K562 (cell line): ENCODE measurements around the gene CALHM4. TPM values are rescaled to one million over a fixed set of nuclear protein-coding genes. Genes with fewer than 3 reads are reported as not detected.

ENCODE experiments used
- ATAC-seq: fragments of 200-7000 bp; cut with Tn5 transposase; 3 replicates; pipeline ENCODE4 v1.9.1; 2020; ENCODE audit warnings: moderate library complexity
- BruUV-seq: library from RNA; stranded (reverse); fragments of 400-500 nt; replicated peaks from 2 replicates; lab custom pipeline; 2021; lab: Mats Ljungman, UMichigan
- CTCF ChIA-PET: fragments of 300-600 bp; formaldehyde crosslinking; extraction: SDS; loops from one replicate; lab custom pipeline; 2021; ENCODE audit warnings: low intra/inter-chr PET ratio; lab: Yijun Ruan, JAX
- POLR2A ChIA-PET: fragments of 300-600, 350-650 bp; sonication (Branson Sonifier 250); formaldehyde crosslinking; extraction: SDS; loops from one replicate; lab custom pipeline; 2021; ENCODE audit warnings: antibody characterized with exemption, inconsistent platforms; lab: Yijun Ruan, JAX
- DNase-seq, 4 experiments: peaks; one replicate each; pipeline versions ENCODE4 v3.0.0 to v3.0.0-alpha.2; 2011 to 2018; ENCODE audit warnings: low spot score in 3 of 4, mixed read lengths in 3 of 4; ENCODE audit errors: extremely low read depth in 1 of 4
- FAIRE-seq: peaks from 2 replicates; lab custom pipeline; 2011; peaks lifted over from hg19 to GRCh38; lab: Jason Lieb, UNC
- H2AFZ ChIP-seq: 2 replicates; pipeline ENCODE4 v1.6.0; 2011; ENCODE audit warnings: low read depth, low read length, control low read depth, inconsistent platforms
- H3K27ac ChIP-seq: fragments of 200-600 bp; 3 replicates; pipeline ENCODE4 v1.8.0; 2011; ENCODE audit warnings: low read depth, mild to moderate bottlenecking, control low read depth, inconsistent platforms, low read length, moderate library complexity, mixed read lengths; ENCODE audit errors: extremely low read depth
- H3K27me3 ChIP-seq, 2 experiments: fragments of 300-600 bp in 1 of 2; 2 replicates in 1 of 2; 3 replicates in 1 of 2; pipeline versions ENCODE4 v1.6.0 to v1.8.0; 2011; ENCODE audit warnings: inconsistent platforms in 2 of 2, low read length in 2 of 2, mild to moderate bottlenecking in 1 of 2, mixed read lengths in 1 of 2, moderate library complexity in 1 of 2; ENCODE audit not compliant: control insufficient read depth in 2 of 2, insufficient read depth in 2 of 2
- H3K36me3 ChIP-seq: fragments of 300-600 bp; 3 replicates; pipeline ENCODE4 v1.8.0; 2011; ENCODE audit warnings: mild to moderate bottlenecking, low read length, inconsistent platforms; ENCODE audit not compliant: control insufficient read depth, insufficient read depth
- H3K4me1 ChIP-seq, 2 experiments: fragments of 200-600 bp in 1 of 2; replicated peaks in 1 of 2; 2 replicates in 1 of 2; 3 replicates in 1 of 2; pipeline versions ENCODE4 v1.5.1 to v1.8.0; 2011; ENCODE audit warnings: inconsistent platforms in 2 of 2, low read length in 2 of 2, mild to moderate bottlenecking in 1 of 2, mixed read lengths in 1 of 2, moderate library complexity in 1 of 2; ENCODE audit not compliant: control insufficient read depth in 2 of 2, insufficient read depth in 2 of 2
- H3K4me2 ChIP-seq: 2 replicates; pipeline ENCODE4 v1.6.1; 2011; ENCODE audit warnings: low read length, control low read depth, inconsistent platforms, mixed read lengths; ENCODE audit not compliant: insufficient read depth
- H3K4me3 ChIP-seq: fragments of 200-600 bp; sonication (generic), shearing (Covaris generic); 2 replicates; pipeline ENCODE4 v1.5.1; 2016; ENCODE audit warnings: control low read depth, inconsistent platforms
- H3K79me2 ChIP-seq: fragments of 200-600 bp; 3 replicates; pipeline ENCODE4 v1.8.0; 2011; ENCODE audit warnings: low read length, inconsistent platforms; ENCODE audit not compliant: control insufficient read depth, insufficient read depth
- H3K9ac ChIP-seq, 2 experiments: 2 replicates each; pipeline versions ENCODE4 v1.6.0 to v1.6.1; 2011; ENCODE audit warnings: low read depth in 2 of 2, low read length in 2 of 2, control low read depth in 1 of 2, inconsistent platforms in 1 of 2, mild to moderate bottlenecking in 1 of 2, mixed read lengths in 1 of 2; ENCODE audit not compliant: insufficient read depth in 1 of 2
- H3K9me1 ChIP-seq: one replicate; pipeline ENCODE4 v1.6.0; 2011; ENCODE audit warnings: inconsistent platforms, mild to moderate bottlenecking, low read length, moderate library complexity; ENCODE audit not compliant: control insufficient read depth, insufficient read depth
- H3K9me3 ChIP-seq: replicated peaks from 2 replicates; pipeline ENCODE4 v1.5.1; 2011; ENCODE audit warnings: low read depth, low read length, inconsistent platforms; ENCODE audit not compliant: control insufficient read depth, insufficient read depth
- H4K20me1 ChIP-seq: replicated peaks from 2 replicates; pipeline ENCODE4 v1.6.1; 2011; ENCODE audit warnings: low read length, inconsistent platforms, mixed read lengths; ENCODE audit not compliant: control insufficient read depth, insufficient read depth
- DDX20 ChIP-seq: fragments of 450-650 bp; IDR thresholded peaks from 2 replicates; pipeline ENCODE4 v1.6.1; 2016; ENCODE audit warnings: missing genetic modification characterization, low read depth, mild to moderate bottlenecking, missing compliant biosample characterization, moderate library complexity
- DMBX1 ChIP-seq: fragments of 250-450 bp; sonication (Bioruptor Pico); IDR thresholded peaks from 2 replicates; pipeline ENCODE4 v1.8.0; 2022; ENCODE audit warnings: inconsistent platforms, mild to moderate bottlenecking, moderate library complexity, borderline replicate concordance
- HNRNPH1 ChIP-seq: fragments of 200-400 bp; formaldehyde crosslinking; optimal IDR thresholded peaks from 2 replicates; pipeline ENCODE3; 2017; ENCODE audit warnings: low read depth, mild to moderate bottlenecking, low read length, moderate library complexity
- HNRNPK ChIP-seq: fragments of 200-400 bp; formaldehyde crosslinking; IDR thresholded peaks from one replicate; pipeline ENCODE4 v1.6.1; 2018; ENCODE audit warnings: mild to moderate bottlenecking, low read depth, low read length; ENCODE audit not compliant: poor library complexity, severe bottlenecking
- MAFK ChIP-seq: IDR thresholded peaks from 2 replicates; pipeline ENCODE4 v1.6.1; 2011; ENCODE audit warnings: low read length, improper control_type of control experiment
- MYBL2 ChIP-seq, 2 experiments: fragments of 450-650 bp in 1 of 2; sonication (generic) in 1 of 2; formaldehyde crosslinking in 1 of 2; IDR thresholded peaks; 2 replicates each; pipeline versions ENCODE4 v1.6.1 to v1.8.1; 2017 to 2022; ENCODE audit warnings: borderline replicate concordance in 1 of 2, inconsistent platforms in 1 of 2, low read depth in 1 of 2, mild to moderate bottlenecking in 1 of 2, missing genetic modification reagents in 1 of 2, moderate library complexity in 1 of 2
- PHF20 ChIP-seq: fragments of 450-650 bp; IDR thresholded peaks from 2 replicates; pipeline ENCODE4 v1.6.1; 2018; ENCODE audit not compliant: partially characterized antibody
- SMARCC2 ChIP-seq: fragments of 450-650 bp; IDR thresholded peaks from 2 replicates; pipeline ENCODE4 v1.6.1; 2017; ENCODE audit warnings: antibody characterized with exemption, moderate library complexity, mild to moderate bottlenecking, low read depth
- U2AF2 ChIP-seq: fragments of 200-400 bp; formaldehyde crosslinking; optimal IDR thresholded peaks from 2 replicates; pipeline ENCODE3; 2017; ENCODE audit warnings: low read depth, mild to moderate bottlenecking, low read length
- ZKSCAN1 ChIP-seq: fragments of 150-350 bp; IDR thresholded peaks from 2 replicates; pipeline ENCODE4 v1.6.1; 2016; ENCODE audit warnings: low read depth, low read length
- ZNF311 ChIP-seq: fragments of 250-450 bp; sonication (Bioruptor Pico); IDR thresholded peaks from 2 replicates; pipeline ENCODE4 v1.4.0; 2020; ENCODE audit warnings: mild to moderate bottlenecking, moderate library complexity
- ZNF76 ChIP-seq: fragments of 250-450 bp; sonication (Bioruptor Pico); IDR thresholded peaks from 2 replicates; pipeline ENCODE4 v1.4.0; 2020; ENCODE audit warnings: mild to moderate bottlenecking, moderate library complexity, borderline replicate concordance
- WGBS: fragments of 100-300 bp; shearing (Covaris generic); methylation state at CpG from one replicate; pipeline ENCODE4 v1.1.6; 2016; ENCODE audit warnings: low coverage, mixed read lengths; ENCODE audit not compliant: insufficient coverage; ENCODE audit errors: missing lambda C conversion rate; 5-methylcytosine and 5-hydroxymethylcytosine counted together
- in situ Hi-C: fragments of 300-500 bp; cut with MboI; formaldehyde crosslinking; loops from 4 replicates; pipeline ENCODE4 v1.15.0; 2018; ENCODE audit warnings: inconsistent platforms, mixed read lengths
- intact Hi-C: fragments of 100-400 bp; cut with micrococcal nuclease; formaldehyde crosslinking; loops from 2 replicates; pipeline ENCODE4 v1.14.2; 2022
- polyA plus RNA-seq, 8 experiments: library from polyadenylated mRNA; depleted of rRNA in 4 of 8; stranded (reverse) in 5 of 8; unstranded in 3 of 8; fragments of >200 nt; fragmentation: Nextera tagmentation in 2 of 8; fragmentation: Illumina TruSeq in 1 of 8; extraction: Ambion mirVana in 2 of 8; extraction: Trizol in 1 of 8; gene quantifications; 2 replicates each; pipeline versions ENCODE4 v1.2.1 to v1.2.3, GENCODE V29; 2011 to 2014; ENCODE audit warnings: inconsistent platforms in 1 of 8, missing spikeins in 1 of 8
- total RNA-seq, 7 experiments: library from RNA; depleted of rRNA in 6 of 7; stranded (reverse); fragments of >200 nt in 6 of 7; fragmentation: Illumina TruSeq in 2 of 7; extraction: Trizol in 2 of 7; gene quantifications; 2 replicates each; pipeline versions ENCODE4 v1.2.1 to v1.2.3, GENCODE V29; 2011 to 2021; ENCODE audit warnings: low replicate concordance in 1 of 7
- TF ChIP-seq, protein P1 (sequence below): fragments of 450-650 bp; IDR thresholded peaks from 2 replicates; pipeline ENCODE4 v1.6.1; 2016; ENCODE audit warnings: mild to moderate bottlenecking
- TF ChIP-seq, protein P2 (sequence below): sonication (generic); formaldehyde crosslinking; IDR thresholded peaks from 2 replicates; pipeline ENCODE4 v1.8.1; 2023; ENCODE audit warnings: mild to moderate bottlenecking, missing genetic modification reagents
- TF ChIP-seq, protein P3 (sequence below): fragments of 250-450 bp; sonication (Bioruptor Pico); IDR thresholded peaks from 2 replicates; pipeline ENCODE4 v1.5.1; 2021; ENCODE audit warnings: mild to moderate bottlenecking
- TF ChIP-seq, protein P4 (sequence below): fragments of 450-650 bp; IDR thresholded peaks from 2 replicates; pipeline ENCODE4 v1.6.1; 2014; ENCODE audit warnings: low read depth, mild to moderate bottlenecking, moderate library complexity, borderline replicate concordance

The CALHM4 gene
- total and polyA plus RNA-seq, 9 of the 15 experiments (the other 6 are each of a cell fraction or from before 2014, with no cell fraction given), result not detected

DNA sequence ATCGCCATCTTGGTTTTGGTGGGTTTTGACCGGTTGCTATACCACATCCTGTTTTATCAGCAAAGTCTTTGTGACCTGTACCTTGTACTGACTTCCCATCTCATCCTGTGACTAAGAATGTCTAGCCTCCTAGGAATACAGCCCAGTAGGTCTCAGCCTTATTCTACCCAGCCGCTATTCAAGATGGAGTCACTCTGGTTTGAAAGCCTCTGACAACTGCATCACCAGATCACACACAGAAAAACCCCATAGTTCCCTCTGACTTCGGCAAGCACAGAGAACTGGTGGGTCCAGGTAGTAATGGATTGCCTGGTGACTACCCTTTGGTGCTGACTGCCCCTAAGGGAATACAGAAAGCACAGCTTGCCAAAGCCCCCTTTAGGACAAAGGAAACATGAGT, 52.4 kb downstream of the CALHM4 start:
- in situ Hi-C loops (no loop called here), intact Hi-C loops (no loop called here)
- no peak for DNase-seq
- TF ChIP-seq PHF20, result no peak
- TF ChIP-seq ZNF311 (CRISPR knock-in tag), result peak; percentile 54; the same call in 1 of the 2 replicates
- TF ChIP-seq HNRNPK, result no peak
- TF ChIP-seq, protein P1, sequence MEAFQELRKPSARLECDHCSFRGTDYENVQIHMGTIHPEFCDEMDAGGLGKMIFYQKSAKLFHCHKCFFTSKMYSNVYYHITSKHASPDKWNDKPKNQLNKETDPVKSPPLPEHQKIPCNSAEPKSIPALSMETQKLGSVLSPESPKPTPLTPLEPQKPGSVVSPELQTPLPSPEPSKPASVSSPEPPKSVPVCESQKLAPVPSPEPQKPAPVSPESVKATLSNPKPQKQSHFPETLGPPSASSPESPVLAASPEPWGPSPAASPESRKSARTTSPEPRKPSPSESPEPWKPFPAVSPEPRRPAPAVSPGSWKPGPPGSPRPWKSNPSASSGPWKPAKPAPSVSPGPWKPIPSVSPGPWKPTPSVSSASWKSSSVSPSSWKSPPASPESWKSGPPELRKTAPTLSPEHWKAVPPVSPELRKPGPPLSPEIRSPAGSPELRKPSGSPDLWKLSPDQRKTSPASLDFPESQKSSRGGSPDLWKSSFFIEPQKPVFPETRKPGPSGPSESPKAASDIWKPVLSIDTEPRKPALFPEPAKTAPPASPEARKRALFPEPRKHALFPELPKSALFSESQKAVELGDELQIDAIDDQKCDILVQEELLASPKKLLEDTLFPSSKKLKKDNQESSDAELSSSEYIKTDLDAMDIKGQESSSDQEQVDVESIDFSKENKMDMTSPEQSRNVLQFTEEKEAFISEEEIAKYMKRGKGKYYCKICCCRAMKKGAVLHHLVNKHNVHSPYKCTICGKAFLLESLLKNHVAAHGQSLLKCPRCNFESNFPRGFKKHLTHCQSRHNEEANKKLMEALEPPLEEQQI, result no peak
- no peak for TF ChIP-seq U2AF2
- TF ChIP-seq MAFK, result no peak
- no peak for TF ChIP-seq SMARCC2
- TF ChIP-seq, protein P2, sequence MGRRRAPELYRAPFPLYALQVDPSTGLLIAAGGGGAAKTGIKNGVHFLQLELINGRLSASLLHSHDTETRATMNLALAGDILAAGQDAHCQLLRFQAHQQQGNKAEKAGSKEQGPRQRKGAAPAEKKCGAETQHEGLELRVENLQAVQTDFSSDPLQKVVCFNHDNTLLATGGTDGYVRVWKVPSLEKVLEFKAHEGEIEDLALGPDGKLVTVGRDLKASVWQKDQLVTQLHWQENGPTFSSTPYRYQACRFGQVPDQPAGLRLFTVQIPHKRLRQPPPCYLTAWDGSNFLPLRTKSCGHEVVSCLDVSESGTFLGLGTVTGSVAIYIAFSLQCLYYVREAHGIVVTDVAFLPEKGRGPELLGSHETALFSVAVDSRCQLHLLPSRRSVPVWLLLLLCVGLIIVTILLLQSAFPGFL (CRISPR knock-in tag), result no peak
- TF ChIP-seq ZKSCAN1, result no peak
- no peak for TF ChIP-seq ZNF76 (CRISPR knock-in tag)
- no peak for TF ChIP-seq MYBL2 (IDR thresholded peaks at IDR 0.05; ENCODE audit: low read depth)
- TF ChIP-seq MYBL2 (CRISPR knock-in tag; IDR thresholded peaks at IDR 0.05; ENCODE audit: borderline replicate concordance), result no peak
- no peak for TF ChIP-seq DDX20 (tag)
- TF ChIP-seq DMBX1 (CRISPR knock-in tag), result peak; percentile 88; the same call in 1 of the 2 replicates
- TF ChIP-seq, protein P3, sequence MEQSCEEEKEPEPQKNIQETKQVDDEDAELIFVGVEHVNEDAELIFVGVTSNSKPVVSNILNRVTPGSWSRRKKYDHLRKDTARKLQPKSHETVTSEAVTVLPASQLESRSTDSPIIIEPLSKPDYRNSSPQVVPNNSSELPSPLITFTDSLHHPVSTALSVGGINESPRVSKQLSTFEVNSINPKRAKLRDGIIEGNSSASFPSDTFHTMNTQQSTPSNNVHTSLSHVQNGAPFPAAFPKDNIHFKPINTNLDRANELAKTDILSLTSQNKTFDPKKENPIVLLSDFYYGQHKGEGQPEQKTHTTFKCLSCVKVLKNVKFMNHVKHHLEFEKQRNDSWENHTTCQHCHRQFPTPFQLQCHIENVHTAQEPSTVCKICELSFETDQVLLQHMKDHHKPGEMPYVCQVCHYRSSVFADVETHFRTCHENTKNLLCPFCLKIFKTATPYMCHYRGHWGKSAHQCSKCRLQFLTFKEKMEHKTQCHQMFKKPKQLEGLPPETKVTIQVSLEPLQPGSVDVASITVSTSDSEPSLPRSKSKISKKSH, result no peak
- TF ChIP-seq, protein P4, sequence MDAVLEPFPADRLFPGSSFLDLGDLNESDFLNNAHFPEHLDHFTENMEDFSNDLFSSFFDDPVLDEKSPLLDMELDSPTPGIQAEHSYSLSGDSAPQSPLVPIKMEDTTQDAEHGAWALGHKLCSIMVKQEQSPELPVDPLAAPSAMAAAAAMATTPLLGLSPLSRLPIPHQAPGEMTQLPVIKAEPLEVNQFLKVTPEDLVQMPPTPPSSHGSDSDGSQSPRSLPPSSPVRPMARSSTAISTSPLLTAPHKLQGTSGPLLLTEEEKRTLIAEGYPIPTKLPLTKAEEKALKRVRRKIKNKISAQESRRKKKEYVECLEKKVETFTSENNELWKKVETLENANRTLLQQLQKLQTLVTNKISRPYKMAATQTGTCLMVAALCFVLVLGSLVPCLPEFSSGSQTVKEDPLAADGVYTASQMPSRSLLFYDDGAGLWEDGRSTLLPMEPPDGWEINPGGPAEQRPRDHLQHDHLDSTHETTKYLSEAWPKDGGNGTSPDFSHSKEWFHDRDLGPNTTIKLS, result no peak
- TF ChIP-seq HNRNPH1, result no peak
- no peaks in the 10 kb centered on the region for H3K27me3 ChIP-seq
- H3K9ac ChIP-seq, result no peak overlapping the region
- no peak overlapping the region for H2AFZ ChIP-seq
- H3K9me1 ChIP-seq, result no peaks in the 10 kb centered on the region
- H3K4me1 ChIP-seq, result no peaks in the 10 kb centered on the region; a peak in 1 of 5 replicates
- ATAC-seq, result no peak
- H4K20me1 ChIP-seq, result no peaks in the 10 kb centered on the region
- no peaks in the 10 kb centered on the region for H3K9me3 ChIP-seq
- FAIRE-seq, result no peak
- 72% methylated on average over 3 of the region's 4 CpGs for WGBS
- no peak overlapping the region for H3K27ac ChIP-seq
- ChIA-PET CTCF (no interaction called here), POLR2A (no interaction called here)
- BruUV-seq, result no TSS peak
- no peaks in the 10 kb centered on the region for H3K36me3 ChIP-seq
- H3K4me2 ChIP-seq, result no peak overlapping the region
- no peaks in the 10 kb centered on the region for H3K79me2 ChIP-seq
- H3K4me3 ChIP-seq, result no peak overlapping the region
